Stomach (tissue), 4 donors: ENCODE data around the gene TUBAL3.

Experiments used
- CTCF ChIP-seq, 7 experiments: fragments of 450-650 bp in 4 of 7; fragments of 200-600 bp in 3 of 7; sonication (generic) in 3 of 7; IDR thresholded peaks; one replicate each; pipeline ENCODE4 v1.5.1; 2016 to 2019; ENCODE audit warnings: antibody characterized with exemption in 7 of 7, control low read depth in 2 of 7, mild to moderate bottlenecking in 1 of 7
- EP300 ChIP-seq: sonication (generic); formaldehyde crosslinking; IDR thresholded peaks from one replicate; pipeline ENCODE4 v1.6.1; 2017; ENCODE audit warnings: antibody characterized with exemption
- POLR2A ChIP-seq, 4 donors: fragments of 450-650 bp; IDR thresholded peaks; one replicate each; pipeline ENCODE4 v1.6.1; 2016; ENCODE audit warnings: antibody characterized with exemption in 4 of 4, control low read depth in 2 of 4, mild to moderate bottlenecking in 1 of 4, moderate library complexity in 1 of 4
- POLR2AphosphoS5 ChIP-seq, 3 donors: sonication (generic); formaldehyde crosslinking; IDR thresholded peaks; one replicate each; pipeline ENCODE4 v1.6.1; 2016; ENCODE audit warnings: antibody characterized with exemption in 3 of 3

- TF ChIP-seq CTCF (IDR thresholded peaks at IDR 0.05) (no peak), POLR2AphosphoS5 (IDR thresholded peaks at IDR 0.05) (no peak), POLR2A (IDR thresholded peaks at IDR 0.05) (no peak), EP300 (no peak)
These were observed 48.9 kb downstream of the TUBAL3 start for GRCh38 chr10:5355594-5356301.
